GM19324 (cell line): Measurements from ENCODE around the gene MROH2B.

Experiments used
- ATAC-seq: cut with Tn5 transposase; IDR thresholded peaks from one replicate; pipeline ENCODE4 v1.9.1; 2021; ENCODE audit warnings: mild to moderate bottlenecking, moderate library complexity; ENCODE audit not compliant: unreplicated experiment, low FRiP score

MROH2B gene

DNA sequence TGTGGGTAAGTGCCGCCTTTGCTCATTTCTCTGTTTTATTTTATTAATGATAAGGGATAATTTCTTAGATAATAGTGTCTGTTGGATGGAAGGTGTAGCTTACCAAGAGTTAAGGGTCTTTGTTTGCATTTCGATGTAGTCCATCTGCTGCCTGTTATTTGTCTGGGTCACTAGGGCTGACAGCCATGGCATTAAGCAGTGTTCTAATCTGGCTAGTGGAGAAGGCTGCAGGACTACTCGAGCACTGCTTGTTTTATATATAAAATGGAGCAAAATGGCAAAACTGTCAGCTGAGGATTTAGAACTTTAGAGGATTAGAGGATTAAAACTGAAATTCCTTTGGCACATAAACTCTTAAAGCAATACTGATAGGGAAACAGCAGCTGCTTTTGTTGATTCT, 94.3 kb downstream of the MROH2B start:
- no peak for ATAC-seq

DNA sequence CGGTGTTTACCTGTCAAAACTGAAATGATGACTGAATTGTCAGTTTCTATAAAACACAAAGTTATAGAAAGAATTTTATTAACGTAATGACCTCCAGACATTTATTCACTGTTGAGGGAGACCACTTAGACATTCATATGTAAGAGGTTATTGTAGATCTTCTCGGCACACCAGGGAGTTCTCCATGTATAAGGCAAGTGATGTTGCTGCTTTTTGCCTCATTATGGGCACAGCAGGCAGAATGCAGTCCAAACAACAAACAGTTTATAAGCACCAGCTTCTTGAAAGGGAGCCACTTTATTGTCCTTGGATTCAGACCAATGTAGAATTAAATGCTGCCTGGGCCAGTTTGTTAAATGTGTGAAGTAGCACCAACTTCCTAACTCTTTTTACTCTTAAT, 95.1 kb downstream of the MROH2B start:
- no peak for ATAC-seq

DNA sequence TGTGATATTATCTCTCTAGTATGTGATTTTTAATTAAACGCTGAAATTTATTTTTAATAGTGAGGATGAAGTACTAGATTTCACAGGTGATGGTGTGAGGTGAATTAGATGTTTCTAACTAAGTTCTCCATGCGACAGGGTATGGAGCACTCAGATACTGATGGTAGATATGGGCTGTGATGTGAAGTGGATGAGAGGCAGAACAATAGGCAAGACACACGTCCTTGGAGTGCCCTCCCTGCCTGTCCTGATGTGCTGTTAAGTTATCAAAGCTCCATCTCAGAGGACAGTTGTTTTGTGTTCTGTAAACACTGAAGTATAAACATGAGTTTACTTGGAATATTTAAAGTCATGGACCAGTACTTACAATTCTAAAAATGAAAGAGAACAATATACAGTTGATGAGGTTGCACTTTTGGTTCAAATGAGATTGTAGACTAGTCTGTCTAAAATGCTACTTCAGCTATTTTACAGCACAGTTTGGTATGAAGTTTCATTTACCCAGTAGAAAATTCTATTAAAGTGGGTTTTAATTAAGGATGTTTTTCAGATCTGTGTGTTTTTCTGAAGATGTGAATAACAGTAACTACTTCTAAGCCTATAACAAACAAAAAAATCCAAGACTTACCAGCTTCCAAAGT, 97.7 kb downstream of the MROH2B start:
- no peak for ATAC-seq

DNA sequence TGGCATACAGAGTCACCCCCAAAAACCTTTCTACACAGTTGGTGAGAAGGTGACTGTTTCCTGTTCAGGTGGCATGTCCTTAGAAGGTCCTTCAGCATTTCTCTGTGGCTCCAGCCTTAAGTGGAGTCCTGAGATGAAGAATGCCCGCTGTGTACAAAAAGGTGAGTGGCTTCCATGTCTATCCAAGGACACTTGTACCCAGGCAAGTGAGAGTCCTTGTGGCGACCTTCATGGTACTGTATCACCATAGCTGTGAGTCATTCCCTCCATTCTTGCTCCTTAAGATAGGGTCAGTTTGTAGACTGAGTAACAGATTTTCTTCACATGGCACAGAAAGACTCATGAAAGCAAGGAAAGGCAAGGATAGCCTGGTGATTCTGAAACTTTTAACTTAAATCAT, 98.7 kb downstream of the MROH2B start:
- ATAC-seq = no peak

- ATAC-seq = no peak
These were observed 108.8 kb downstream of the MROH2B start for GRCh38 chr5:40962207-40962955.

GRCh38 chr5:40960037-40960436, 111.1 kb downstream of the MROH2B start:
- ATAC-seq = no peak

DNA sequence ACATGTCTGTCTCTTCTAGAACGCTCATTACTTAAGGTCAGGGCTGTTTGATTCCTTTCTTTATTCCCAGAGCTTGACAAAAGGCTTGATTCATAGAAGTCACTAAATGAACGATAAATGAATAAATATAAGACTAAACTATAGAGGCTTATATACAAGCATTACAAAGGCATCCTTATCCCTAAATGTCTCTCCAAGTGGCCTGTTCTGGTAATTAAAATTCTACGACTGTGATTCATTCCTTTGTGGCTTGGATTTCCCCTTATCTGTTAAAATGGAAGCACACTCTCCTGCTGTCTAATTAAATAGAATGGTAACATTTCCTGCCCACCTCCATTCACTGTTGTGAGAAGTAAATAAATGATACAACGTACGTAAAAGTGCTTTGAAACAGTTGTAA, 112.3 kb downstream of the MROH2B start:
- no peak for ATAC-seq

DNA sequence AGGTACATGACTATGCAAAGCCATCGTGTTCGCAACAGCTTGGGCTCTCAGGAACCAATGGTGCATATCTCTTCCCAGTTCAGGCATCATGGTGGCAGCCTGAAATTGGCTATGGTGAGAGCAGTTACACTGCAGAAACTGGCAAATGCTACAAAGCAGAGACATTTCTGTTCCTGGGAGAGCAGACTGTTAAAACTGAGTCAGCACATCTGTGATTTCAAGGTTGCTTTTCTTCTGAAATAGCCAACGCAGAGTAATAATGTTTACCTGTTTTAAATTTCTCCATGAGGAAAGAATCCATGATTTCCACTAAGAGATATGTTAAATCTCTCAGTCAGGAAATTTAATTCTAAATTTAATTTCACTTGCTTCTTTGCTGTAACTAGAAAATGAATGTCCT, 114.1 kb downstream of the MROH2B start:
- no peak for ATAC-seq

DNA sequence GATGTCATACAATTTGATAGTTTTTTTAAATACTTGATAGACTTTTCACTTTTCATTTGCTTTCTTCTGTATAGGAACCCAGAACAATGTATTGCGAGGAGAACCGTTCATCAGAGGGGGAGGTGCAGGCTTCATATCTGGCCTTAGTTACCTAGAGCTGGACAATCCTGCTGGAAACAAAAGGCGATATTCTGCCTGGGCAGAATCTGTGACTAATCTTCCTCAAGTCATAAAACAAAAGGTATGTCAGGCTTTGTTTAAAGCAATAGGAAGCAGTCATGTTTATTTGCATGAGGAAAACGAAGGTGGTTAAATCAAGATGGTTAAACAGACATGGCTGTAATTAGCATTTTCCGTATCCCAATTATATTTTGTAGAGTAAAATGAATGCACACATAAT, 115.8 kb downstream of the MROH2B start:
- no peak for ATAC-seq
